Adrenal gland (tissue), 12 donors: ENCODE measurements around the gene CDK15. TPM values are rescaled to one million over a fixed set of nuclear protein-coding genes. Genes with fewer than 3 reads are reported as not detected.
"Not testable (repeated sequence)": the region's sequence is repeated elsewhere in the genome, so short reads cannot be mapped to it uniquely, and the experiment has no call there.

Experiments used
- DNase-seq, 7 donors: peaks; one replicate each; pipeline ENCODE4 v3.0.0-alpha.2; 2019 to 2020
- H3K27ac ChIP-seq, 5 donors: fragments of 200-600 bp; sonication (generic) in 4 of 5; 1 replicate in 3 of 5; 2 replicates in 2 of 5; pipeline versions ENCODE4 v1.5.1 to v1.8.0; 2016 to 2020; ENCODE audit warnings: mild to moderate bottlenecking in 1 of 5
- H3K27me3 ChIP-seq: fragments of 200-600 bp; 2 replicates; pipeline ENCODE4 v1.8.0; 2021
- H3K36me3 ChIP-seq, 2 donors: fragments of 200-600 bp; replicated peaks in 1 of 2; 1 replicate in 1 of 2; 2 replicates in 1 of 2; pipeline versions ENCODE4 v1.5.1 to v1.8.0; 2018 to 2022
- H3K4me1 ChIP-seq, 2 donors: fragments of 200-600 bp; replicated peaks in 1 of 2; 1 replicate in 1 of 2; 2 replicates in 1 of 2; pipeline versions ENCODE4 v1.5.1 to v1.8.0; 2018 to 2021
- H3K4me3 ChIP-seq, 4 donors: fragments of 200-600 bp; sonication (generic) in 3 of 4; one replicate each; pipeline ENCODE4 v1.5.1; 2016 to 2018
- H3K9me3 ChIP-seq, 3 donors: fragments of 200-600 bp; sonication (generic) in 1 of 3; replicated peaks in 1 of 3; 1 replicate in 2 of 3; 2 replicates in 1 of 3; pipeline versions ENCODE4 v1.5.1 to v1.8.0; 2016 to 2021
- CTCF ChIP-seq, 6 experiments: fragments of 450-650 bp in 4 of 6; fragments of 200-600 bp in 2 of 6; sonication (generic) in 1 of 6; IDR thresholded peaks; 1 replicate in 5 of 6; 2 replicates in 1 of 6; pipeline versions ENCODE4 v1.5.1 to v1.8.0; 2016 to 2021; ENCODE audit warnings: antibody characterized with exemption in 6 of 6, mild to moderate bottlenecking in 2 of 6, moderate library complexity in 1 of 6
- POLR2A ChIP-seq, 2 donors: fragments of 450-650 bp; IDR thresholded peaks; one replicate each; pipeline ENCODE4 v1.6.1; 2017; ENCODE audit warnings: antibody characterized with exemption in 2 of 2, mild to moderate bottlenecking in 2 of 2, moderate library complexity in 1 of 2
- WGBS, 4 donors: extraction: QIAGEN DNeasy Blood & Tissue Kit in 2 of 4; methylation state at CpG; one replicate each; pipeline versions ENCODE4 v1.1.5 to v1.1.7; 2013 to 2017; 5-methylcytosine and 5-hydroxymethylcytosine counted together
- intact Hi-C, 2 donors: fragments of 100-400 bp; cut with DNase I; formaldehyde crosslinking; loops; one replicate each; pipeline versions ENCODE4 v1.14.1 to v1.15.0; 2022 to 2023
- polyA plus RNA-seq, 3 donors: library from polyadenylated mRNA; stranded (reverse); fragments of 200-250 nt in 2 of 3; fragments of 350-450 nt in 1 of 3; fragmentation: Illumina TruSeq in 1 of 3; extraction: RNeasy Lipid Tissue Mini Kit (QIAGEN cat#74804) in 1 of 3; gene quantifications; one replicate each; pipeline ENCODE4 v1.2.3, GENCODE V29; 2013 to 2014
- total RNA-seq, 9 donors: library from RNA; depleted of rRNA in 4 of 9; stranded (reverse); fragments of >200 nt in 4 of 9; fragments of 120-200 nt in 1 of 9; fragmentation: NEBNext Ultra II Directional in 1 of 9; extraction: Animal tissue kit (Norgen Biotek cat#: 25700) in 1 of 9; gene quantifications; one replicate each; pipeline versions ENCODE4 v1.1.0 to v1.2.4, GENCODE V29; 2013 to 2023
- donor health status: healthy with polysubstance abuse.
- donor health status: Bipolar disorder and iron deficiency.
- donor health status: DM: yes; HTN: yes; CAD: no.
- donor health status: DM: no; HTN: no; CAD: no.
- donor health status: DM: no; HTN: no; CAD: no.
- donor health status: DM: yes; HTN: yes; CAD: no.

CDK15 gene
- total and polyA plus RNA-seq, 12 donors: 0.06 to 1.2 (median 0.14) TPM; not detected in 1

GRCh38 chr2:201761101-201761500 lies 45.2 kb upstream of the CDK15 start:
- 85 to 97% (median 94%) methylated on average over 2 to 4 of the region's 4 CpGs for WGBS, 4 donors
- Histone ChIP-seq H3K4me1 (no peaks in the 10 kb centered on the region), H3K27ac (no peak overlapping the region), H3K4me3 (no peak overlapping the region), H3K36me3 (peaks cover 0 to 26% of the 10 kb centered on the region in 2 donors), H3K9me3 (no peaks in the 10 kb centered on the region), H3K27me3 (no peaks in the 10 kb centered on the region)
- no peak for DNase-seq
- no peak for TF ChIP-seq POLR2A (IDR thresholded peaks at IDR 0.05)
- TF ChIP-seq CTCF (IDR thresholded peaks at IDR 0.05): no peak
- intact Hi-C loops: no loop called here

GRCh38 chr2:201764469-201764868 lies 41.9 kb upstream of the CDK15 start:
- H3K27me3 ChIP-seq, DNase-seq, H3K4me1 ChIP-seq, H3K9me3 ChIP-seq, H3K27ac ChIP-seq, intact Hi-C loops, H3K4me3 ChIP-seq: not testable (repeated sequence)
- 93 to 98% (median 96%) methylated on average over 7 of the region's 7 CpGs for WGBS, 4 donors
- peaks cover 0 to 19% of the 10 kb centered on the region in 2 donors for H3K36me3 ChIP-seq

- Histone ChIP-seq H3K27ac (no peak overlapping the region), H3K27me3 (no peaks in the 10 kb centered on the region), H3K9me3 (no peaks in the 10 kb centered on the region), H3K36me3 (peaks cover 0 to 15% of the 10 kb centered on the region in 2 donors), H3K4me1 (no peaks in the 10 kb centered on the region), H3K4me3 (no peak overlapping the region)
- intact Hi-C loops: no loop called here
- no peak for DNase-seq
- TF ChIP-seq CTCF (IDR thresholded peaks at IDR 0.05) (no peak), POLR2A (IDR thresholded peaks at IDR 0.05) (no peak)
These were observed 40.5 kb upstream of the CDK15 start for GRCh38 chr2:201765799-201766198.

GRCh38 chr2:201768918-201769317 lies 37.4 kb upstream of the CDK15 start:
- H3K4me3 ChIP-seq: no peak overlapping the region

More at GRCh38 chr2:201768918-201769317, 37.4 kb upstream of the CDK15 start:
- peaks cover 0 to 4% of the 10 kb centered on the region in 2 donors for H3K36me3 ChIP-seq
- no peaks in the 10 kb centered on the region for H3K4me1 ChIP-seq
- DNase-seq: no peak
- TF ChIP-seq CTCF (IDR thresholded peaks at IDR 0.05) (no peak), POLR2A (IDR thresholded peaks at IDR 0.05) (no peak)
- no peaks in the 10 kb centered on the region for H3K27me3 ChIP-seq
- no peak overlapping the region for H3K27ac ChIP-seq
- H3K9me3 ChIP-seq: no peaks in the 10 kb centered on the region
- intact Hi-C loops: no loop called here
- WGBS, 4 donors: 88 to 97% (median 93%) methylated on average over 1 of the region's 1 CpG
